Amniotic epithelial cell (primary cell): ENCODE results near the gene SH3BP1.
"Not testable (repeated sequence)": the region's sequence is repeated elsewhere in the genome, so short reads cannot be mapped to it uniquely, and the experiment has no call there.

Source experiments
- DNase-seq: peaks from one replicate; pipeline ENCODE4 v3.0.0-alpha.2; 2010; ENCODE audit warnings: low read depth

Gene SH3BP1, protein sequence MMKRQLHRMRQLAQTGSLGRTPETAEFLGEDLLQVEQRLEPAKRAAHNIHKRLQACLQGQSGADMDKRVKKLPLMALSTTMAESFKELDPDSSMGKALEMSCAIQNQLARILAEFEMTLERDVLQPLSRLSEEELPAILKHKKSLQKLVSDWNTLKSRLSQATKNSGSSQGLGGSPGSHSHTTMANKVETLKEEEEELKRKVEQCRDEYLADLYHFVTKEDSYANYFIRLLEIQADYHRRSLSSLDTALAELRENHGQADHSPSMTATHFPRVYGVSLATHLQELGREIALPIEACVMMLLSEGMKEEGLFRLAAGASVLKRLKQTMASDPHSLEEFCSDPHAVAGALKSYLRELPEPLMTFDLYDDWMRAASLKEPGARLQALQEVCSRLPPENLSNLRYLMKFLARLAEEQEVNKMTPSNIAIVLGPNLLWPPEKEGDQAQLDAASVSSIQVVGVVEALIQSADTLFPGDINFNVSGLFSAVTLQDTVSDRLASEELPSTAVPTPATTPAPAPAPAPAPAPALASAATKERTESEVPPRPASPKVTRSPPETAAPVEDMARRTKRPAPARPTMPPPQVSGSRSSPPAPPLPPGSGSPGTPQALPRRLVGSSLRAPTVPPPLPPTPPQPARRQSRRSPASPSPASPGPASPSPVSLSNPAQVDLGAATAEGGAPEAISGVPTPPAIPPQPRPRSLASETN

DNA sequence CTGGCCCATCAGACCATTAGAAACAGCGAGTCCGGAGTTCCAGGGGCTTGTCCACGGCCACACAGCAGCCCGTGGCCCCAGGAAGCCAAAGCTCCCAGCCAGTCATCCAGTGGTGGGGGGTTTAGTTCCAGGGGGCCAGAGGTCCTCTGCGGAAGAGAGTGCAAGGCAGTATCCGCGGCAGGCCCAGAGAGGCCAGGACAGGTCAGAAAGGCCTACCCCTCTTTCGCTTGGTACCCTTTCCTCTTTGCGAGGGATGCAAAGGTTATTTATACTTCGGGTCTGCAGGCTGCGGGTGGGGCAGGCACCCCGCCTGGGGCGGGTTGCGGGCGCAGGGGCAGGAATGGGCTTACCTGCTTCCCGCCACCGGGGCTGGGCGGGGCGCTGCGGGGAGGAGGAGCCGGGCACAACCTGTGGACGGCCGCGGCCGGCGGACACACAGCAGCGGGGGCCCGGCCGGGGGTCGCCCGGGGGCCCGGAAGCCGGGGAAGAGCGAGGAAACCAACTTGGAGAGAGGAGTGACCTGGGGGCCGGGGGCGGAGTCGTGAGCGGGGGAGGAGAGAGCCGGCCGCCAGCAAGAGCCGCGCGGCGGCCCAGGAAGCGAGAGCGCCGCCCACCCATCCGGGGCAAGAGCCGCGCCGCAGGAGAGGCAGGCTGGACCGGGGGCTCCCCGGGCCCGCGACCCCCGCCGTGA is at the start of gene SH3BP1:
Gene SH3BP1, plus strand, starts transcription at position 600 of the 691 bp plus-strand sequence. CDS start 119 bp downstream, outside the sequence.
- no peak for DNase-seq

GRCh38 chr22:37591081-37591480 is 48.4 kb upstream of the SH3BP1 start:
- not testable (repeated sequence) for DNase-seq

DNA sequence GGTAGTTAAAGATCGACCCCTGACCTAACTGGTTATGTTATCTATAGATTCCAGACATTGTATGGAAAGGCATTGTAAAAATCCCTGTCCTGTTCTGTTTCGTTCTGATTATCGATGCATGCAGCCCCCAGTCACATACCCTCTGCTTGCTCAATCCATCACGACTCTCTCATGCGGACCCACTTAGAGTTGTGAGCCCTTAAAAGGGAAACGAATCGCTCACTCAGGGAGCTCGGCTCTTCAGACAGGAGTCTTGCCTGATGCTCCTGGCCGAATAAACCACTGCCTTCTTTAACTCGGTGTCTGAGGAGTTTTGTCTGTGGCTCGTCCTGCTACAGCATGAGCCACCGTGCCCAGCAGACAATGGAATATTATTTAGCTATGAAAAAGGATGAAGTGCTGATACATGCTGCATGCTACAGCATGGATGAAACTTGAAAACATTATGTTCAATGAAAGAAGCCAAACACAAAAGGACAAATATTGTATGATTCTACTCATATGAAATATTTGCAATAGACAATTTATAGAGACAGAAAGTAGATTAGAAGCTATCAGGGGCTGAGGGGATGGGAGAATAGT is 47.6 kb upstream of the SH3BP1 start:
- DNase-seq, result no peak

- DNase-seq, result no peak
Measured at GRCh38 chr22:37594237-37594636, 45.2 kb upstream of the SH3BP1 start.

- no peak for DNase-seq
Measured at GRCh38 chr22:37599153-37599552, 40.3 kb upstream of the SH3BP1 start.

DNA sequence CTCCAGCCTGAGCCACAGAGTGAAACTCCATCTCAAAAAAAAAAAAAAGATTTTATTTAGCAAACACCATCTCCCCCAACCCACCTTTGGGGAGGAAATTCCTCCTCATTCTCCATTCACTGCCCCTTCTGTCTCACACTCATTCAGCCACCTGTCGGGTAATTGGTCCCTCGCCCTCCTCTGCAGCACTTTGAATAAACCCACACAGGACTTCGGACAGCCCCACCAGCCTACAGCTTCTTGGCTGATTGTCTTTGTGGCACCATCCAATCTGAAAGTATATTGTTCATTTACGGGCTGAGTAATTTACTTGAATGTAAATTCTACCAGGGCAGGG is 38.3 kb upstream of the SH3BP1 start:
- DNase-seq, result no peak

DNA sequence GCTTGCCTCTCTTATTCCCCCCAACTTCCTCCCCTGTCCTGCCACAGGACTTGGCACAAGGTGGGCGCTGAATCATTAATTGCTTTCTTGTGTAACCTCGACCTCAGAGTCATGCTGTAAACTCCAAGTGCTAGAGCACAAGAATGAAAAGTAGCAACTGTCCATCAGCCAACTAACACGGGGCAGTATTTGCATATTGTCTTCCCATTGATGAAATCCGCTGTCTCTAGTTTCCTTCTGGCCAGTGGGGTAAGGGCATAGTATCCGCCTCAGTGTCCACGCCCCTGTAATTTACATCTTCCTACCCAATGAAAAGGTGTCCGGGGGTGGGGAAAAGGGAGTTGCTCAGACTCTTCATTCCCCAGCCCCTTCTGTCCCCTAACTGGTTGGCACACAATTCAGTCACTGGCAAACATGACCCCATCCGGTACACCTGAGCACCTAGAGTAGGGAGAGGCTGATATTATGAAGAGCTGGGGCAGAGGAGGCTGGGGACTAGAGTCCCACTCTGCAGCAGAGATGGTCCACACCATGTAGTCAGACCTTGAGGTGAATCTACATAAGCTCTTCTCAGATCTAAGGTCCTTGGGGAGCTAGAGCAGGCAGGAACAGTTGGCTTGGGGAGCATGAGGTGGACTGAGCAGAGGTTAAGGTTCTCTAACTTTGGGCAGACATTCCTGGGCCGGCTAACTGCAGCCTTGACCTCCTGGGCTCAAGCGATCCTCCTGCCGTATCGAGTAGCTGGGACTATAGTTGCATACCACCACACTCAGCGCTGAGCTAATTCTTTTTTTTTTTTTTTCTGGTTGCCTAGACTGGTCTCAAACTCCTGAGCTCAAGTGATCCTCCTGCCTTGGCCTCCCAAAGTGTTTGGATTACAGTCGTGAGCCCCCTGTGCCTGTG is 37.7 kb upstream of the SH3BP1 start:
- peak; percentile 83 for DNase-seq

DNA sequence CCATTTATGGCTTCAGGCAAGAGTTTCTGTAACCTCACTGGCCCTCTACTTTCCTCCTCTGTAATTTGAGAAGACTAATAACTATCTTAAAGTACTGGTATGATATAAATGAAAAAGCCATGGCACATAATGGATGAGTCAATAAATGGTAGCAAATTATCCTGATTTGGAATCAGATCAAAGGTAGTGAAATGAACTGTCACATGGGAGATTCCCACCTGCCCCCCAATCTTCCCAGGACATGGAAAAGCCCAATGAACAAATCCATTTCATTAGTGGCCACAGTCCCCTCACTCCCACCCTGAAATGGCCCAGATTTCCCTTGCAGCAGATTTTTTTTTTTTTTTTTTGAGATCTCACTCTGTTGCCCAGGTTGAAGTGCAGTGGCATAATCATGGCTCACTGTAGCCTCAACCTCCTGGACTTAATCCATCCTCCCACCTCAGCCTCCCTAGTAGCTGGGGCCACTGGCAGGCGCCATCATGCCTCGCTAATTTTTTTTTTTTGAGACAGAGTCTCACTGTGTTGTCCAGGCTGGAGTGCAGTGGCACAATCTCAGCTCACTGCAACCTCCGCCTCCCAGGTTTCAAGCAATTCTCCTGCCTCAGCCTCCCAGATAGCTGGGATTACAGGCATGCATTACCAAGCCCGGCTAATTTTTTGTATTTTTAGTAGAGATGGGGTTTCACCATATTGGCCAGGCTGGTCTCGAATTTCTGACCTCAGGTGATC is 36.8 kb upstream of the SH3BP1 start:
- not testable (repeated sequence) for DNase-seq

DNA sequence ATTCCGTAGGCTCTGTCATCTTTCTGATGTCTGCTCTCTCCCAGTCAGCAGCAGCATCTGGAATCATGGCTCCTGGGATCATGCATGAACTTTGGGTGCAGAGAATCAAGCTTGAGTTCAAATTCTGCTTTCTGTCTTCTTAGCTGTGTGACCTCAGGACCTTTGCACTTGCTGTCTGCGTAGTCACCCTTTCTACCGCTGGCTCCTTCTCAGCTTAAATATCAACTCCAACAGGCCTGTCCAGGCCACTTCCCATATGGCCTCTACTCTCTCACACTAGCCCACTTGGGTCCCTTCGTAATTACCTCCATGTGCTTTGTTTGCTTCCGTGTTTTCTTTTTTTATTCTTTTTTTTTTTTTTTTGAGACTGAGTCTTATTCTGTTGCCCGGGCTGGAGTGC is 35.4 kb upstream of the SH3BP1 start:
- DNase-seq, result no peak

DNA sequence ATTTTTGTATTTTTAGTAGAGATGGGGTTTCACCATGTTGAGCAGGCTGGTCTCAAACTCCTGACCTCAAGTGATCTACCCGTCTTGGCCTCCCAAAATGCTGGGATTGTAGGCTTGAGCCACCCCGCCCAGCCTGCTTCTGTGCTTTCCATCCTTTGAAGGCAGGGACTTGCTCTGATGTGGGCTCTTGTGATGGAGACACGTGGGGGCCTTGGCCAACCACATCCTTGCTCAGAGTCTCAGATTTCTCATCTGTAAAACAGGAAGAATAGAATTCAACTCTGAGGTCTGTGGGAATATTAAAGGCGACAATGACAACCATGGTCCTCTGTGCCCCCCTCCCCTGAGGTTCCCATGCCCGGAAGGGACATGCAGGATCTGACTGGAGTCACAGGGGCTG is 34.6 kb upstream of the SH3BP1 start:
- no peak for DNase-seq

DNA sequence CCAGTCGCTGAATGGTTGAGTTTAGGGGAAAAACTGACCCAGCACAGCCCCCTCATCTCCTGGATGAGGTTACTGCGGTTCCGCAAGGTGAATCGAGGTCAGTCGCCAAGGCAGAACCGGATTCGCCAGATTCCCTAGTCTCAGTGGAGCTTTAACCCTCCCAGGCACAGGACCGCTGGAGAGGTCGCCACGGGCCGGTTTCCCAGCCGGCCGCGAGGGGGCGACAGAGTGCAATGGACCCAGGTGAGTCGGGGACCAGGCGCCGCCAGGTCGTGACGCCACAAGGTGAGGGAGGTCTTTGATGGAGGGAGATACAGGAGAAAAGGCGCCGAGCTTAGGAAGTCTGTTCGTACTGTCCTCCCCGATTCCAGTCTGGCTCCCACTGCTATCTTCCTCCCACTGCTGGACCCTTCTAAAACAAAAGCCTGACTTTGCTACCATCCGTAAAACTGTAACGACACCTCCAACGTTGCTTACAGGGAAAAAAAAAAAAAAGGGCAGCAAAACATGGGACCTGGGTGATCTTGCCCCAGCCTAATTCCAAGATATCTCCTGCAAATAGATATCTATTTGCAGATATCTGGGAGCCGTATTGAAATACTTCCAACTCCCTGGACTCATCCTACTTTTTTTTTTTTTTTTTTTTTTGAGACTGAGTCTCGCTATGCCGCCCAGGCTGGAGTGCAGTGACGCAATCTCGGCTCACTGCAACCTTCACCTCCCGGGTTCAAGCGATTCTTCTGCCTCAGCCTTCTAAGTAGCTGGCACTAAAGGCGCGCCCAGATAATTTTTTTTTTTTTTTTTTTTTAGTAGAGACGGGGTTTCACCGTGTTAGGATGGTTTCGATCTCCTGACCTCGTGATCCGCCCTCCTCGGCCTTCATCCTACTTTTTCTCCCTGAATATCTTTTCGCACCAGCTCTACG is 32.2 kb upstream of the SH3BP1 start:
- DNase-seq, result peak; percentile 49

GRCh38 chr22:37607935-37608476 is 31.5 kb upstream of the SH3BP1 start:
- no peak for DNase-seq

DNA sequence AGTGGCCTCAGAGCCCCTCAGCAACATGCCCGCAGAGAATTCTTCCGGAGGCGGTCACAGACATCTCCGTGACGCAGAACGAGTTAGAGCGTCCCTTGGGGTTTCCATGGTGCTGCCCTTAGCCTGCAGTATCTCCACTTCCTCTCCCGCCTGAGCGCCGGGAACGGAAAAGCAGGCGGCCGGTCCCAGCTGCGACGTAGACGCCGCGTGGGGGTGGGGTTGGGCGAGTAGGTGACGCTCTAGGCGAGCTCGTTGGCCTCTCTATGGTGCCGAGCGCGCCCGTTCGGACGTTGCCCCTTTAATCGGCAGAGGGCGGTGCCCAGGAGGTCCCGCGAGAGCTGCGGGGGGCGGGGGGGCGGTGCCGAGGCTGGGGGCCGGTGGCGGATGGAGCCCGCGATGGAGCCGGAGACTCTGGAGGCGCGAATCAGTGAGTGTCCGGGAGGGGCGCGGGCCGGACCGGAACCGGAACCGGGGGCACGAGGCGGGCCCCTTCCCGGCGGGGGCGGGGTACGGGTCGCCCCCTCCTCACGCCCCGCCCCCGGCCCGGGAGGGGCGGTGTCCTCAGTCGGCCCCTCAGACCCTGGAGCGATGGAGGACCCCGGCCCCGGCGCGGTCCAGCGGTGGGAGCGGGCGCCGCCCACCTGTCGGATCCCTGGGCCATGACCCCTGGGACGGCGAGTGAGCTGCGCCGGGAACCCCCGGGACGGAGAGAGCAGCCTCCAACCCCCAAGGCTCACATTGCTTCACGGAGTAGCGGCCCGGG is 30.8 kb upstream of the SH3BP1 start, which contains the start of gene GGA1:
Gene GGA1, plus strand, starts transcription at position 358 of the 763 bp plus-strand sequence. Its CDS starts 27 bp downstream, at position 385.
- peak; percentile 98 for DNase-seq

DNA sequence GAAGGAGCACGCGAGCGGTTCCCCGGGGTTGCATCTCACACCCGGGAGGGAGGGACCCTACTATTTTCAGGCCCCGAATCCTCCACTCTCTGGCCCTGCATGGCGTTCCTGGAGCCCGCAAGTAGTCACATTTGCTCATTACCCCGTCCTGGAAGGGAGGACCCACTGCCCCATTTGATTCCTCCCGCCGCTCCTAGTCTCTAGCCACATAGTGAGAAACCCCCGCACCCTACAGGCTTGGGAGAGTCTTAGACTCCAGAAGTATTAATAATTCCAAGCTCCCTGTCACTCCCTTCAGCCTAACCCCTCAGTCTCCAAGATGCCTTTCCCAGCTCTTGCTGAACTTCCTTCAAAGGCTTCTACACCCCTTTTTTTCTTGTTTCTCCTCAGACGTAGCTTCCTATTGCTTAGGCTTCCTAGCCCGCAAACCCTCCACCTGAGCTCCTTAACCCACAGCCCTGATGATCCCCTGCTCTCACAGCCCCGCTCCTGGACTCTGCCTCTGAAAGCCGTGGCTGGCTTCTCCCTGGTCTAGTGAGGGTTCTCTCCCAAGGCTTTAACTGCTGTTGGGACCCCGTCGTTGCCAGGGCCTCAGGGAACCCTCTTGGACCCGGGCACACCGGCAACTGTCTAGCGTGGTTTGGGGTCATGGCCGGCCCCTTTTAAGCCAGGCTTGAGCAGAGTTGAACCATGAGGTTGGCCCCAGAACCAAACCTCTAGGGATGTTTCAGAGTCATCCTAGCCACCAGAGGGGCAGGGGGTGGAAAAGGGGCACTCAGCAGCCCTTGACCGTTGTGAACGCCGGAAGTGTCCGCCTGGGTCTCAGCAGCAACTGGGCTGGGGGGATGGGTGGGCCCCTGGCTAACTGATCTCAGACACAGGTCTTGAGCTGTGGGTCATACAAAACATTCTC is 30.0 kb upstream of the SH3BP1 start:
- peak; percentile 19 for DNase-seq

- not testable (repeated sequence) for DNase-seq
Measured at GRCh38 chr22:37610153-37610475, 29.4 kb upstream of the SH3BP1 start.

- no peak for DNase-seq
Measured at GRCh38 chr22:37610480-37611129, 28.9 kb upstream of the SH3BP1 start.

GRCh38 chr22:37611207-37611606 is 28.3 kb upstream of the SH3BP1 start:
- no peak for DNase-seq
